Stimulated activated CD4-positive, alpha-beta T cell treated with anti-CD3 and anti-CD28 coated beads, Interleukin-4, amount 100 ng/mL, for 4 hours (primary cell): ENCODE results near the gene ADAM23.
A peak's percentile ranks its signal among the peaks of the same experiment; 100 is the strongest.
"Not testable (repeated sequence)": the region's sequence is repeated elsewhere in the genome, so short reads cannot be mapped to it uniquely, and the experiment has no call there.

Experiments used
- DNase-seq, 2 experiments: peaks; one replicate each; pipeline ENCODE4 v3.0.0-alpha.2; 2020

The ADAM23 gene

GRCh38 chr2:206442833-206443734 is at the start of gene ADAM23:
TSS of gene ADAM23 (plus strand) at chr2:206443532. CDS start at chr2:206443867, 335 bp downstream.
- DNase-seq = peak; percentile 31 to 45

GRCh38 chr2:206396211-206396610 is 47.1 kb upstream of the ADAM23 start:
- DNase-seq = no peak

GRCh38 chr2:206402956-206403569 is 40.3 kb upstream of the ADAM23 start:
- DNase-seq = not testable (repeated sequence)

- DNase-seq = no peak
Measured at GRCh38 chr2:206408323-206409320, 34.7 kb upstream of the ADAM23 start.

DNA sequence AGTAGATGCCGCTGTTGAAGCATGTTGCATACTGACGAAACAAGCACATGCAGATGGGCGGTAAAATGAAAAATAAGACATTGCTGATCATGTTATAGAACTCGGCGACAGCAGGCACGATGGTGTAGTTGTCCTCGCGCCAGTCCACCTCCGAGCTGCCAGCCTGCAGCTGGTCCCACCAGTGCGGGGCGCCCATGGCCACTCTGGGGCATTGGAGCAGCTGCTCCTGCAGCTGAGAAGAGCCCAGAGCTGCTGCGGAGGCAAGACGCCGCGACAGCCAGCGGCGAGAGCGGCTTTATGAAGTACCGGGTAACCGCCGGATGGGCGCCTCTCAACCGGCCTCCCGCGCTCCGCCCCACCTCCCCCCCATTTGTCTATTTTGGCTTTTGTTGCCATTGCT is 32.6 kb upstream of the ADAM23 start:
- no peak for DNase-seq

DNA sequence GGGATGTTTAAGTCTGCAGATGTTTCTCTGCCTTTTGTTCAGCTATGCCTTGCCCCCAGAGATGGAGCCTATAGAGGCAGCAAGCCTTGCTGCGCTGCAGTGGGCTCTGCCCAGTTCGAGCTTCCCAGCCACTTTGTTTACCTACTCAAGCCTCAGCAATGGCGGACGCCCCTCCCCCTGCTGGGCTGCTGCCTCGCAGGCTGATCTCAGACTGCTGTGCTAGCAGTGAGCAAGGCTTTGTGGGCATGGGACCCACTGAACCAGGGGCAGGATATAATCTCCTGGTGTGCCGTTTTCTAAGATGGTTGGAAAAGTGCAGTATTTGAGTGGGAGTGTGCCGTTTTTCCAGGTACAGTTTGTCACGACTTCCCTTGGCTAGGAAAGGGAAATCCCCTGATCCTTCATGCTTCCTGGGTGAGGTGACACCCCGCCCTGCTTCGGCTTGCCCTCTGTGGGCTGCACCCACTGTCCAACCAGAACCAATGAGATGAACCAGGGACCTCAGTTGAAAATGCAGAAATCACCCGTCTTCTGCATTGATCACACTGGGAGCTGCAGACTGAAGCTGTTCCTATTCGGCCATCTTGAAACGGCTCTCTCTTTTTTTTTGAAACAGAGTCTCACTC is 27.6 kb upstream of the ADAM23 start:
- no peak for DNase-seq

- DNase-seq = no peak
Measured at GRCh38 chr2:206418968-206419367, 24.4 kb upstream of the ADAM23 start.

GRCh38 chr2:206420721-206421120 is 22.6 kb upstream of the ADAM23 start:
- no peak for DNase-seq

GRCh38 chr2:206422493-206422892 is 20.8 kb upstream of the ADAM23 start:
- no peak for DNase-seq

DNA sequence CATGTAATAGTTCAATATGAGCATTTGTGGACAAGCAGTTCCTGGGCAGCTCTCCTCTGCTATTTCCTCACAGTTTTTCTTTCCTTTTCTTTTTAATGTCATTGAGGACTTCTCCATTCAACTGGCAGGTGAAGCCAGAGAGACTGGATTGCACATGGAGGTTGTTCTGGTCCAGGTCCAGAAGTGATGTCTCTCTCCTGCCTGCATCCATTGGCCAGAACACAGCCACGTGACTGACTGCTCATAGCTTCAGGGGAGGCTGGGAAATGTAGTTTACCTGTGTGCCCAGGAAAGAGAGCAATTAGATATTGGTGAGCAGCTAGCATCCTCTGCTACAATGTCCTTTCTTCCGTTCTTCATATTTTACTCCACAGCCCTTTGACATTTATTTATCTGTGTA is 20.2 kb upstream of the ADAM23 start:
- DNase-seq = no peak

DNA sequence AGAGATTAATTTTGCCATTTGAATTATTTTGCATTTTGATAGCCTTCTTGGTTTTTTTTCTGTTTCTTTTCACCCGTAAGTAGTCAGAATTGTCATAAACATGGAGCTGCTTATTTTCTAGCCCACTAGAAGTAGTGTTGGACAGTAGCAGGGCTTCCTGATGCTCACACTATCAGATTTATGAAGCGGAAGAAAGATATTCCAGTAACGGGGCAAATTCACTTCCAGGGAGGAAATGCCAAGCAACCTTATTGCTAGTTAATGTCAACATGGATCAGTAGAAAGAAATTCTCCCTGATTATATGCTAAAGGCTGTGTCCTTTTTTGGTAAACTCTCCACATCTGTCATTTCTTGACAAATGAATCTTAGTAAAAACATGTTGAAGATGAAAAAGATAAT is 19.2 kb upstream of the ADAM23 start:
- no peak for DNase-seq

DNA sequence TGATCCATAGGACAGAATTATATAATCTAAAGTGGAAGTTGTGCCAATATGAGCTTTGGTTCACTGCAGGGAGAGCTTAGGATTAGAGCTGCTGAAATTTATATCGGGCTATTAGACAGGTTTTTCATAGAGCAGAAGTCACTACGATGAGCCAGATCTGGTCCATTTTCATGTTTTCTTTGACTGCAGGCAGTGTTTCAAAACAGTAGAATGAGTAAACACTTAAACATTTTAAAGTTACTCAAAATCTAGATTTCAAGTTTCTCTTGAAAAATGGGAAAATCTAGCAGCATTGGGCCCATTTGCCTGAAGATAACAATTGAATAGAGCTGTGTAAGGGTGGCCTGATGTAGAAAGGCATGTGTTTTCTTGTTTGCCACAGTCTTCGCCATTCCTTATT is 14.5 kb upstream of the ADAM23 start:
- no peak for DNase-seq

- no peak for DNase-seq
Measured at GRCh38 chr2:206430452-206430851, 12.9 kb upstream of the ADAM23 start.

GRCh38 chr2:206431439-206431838 is 11.9 kb upstream of the ADAM23 start:
- no peak for DNase-seq

GRCh38 chr2:206432193-206433082 is 10.9 kb upstream of the ADAM23 start:
- no peak for DNase-seq

GRCh38 chr2:206433190-206433589 is 10.1 kb upstream of the ADAM23 start:
- DNase-seq = no peak

GRCh38 chr2:206433686-206434085 is 9.6 kb upstream of the ADAM23 start:
- no peak for DNase-seq

- no peak for DNase-seq
Measured at GRCh38 chr2:206435742-206436141, 7.6 kb upstream of the ADAM23 start.

- DNase-seq = no peak
Measured at GRCh38 chr2:206438196-206438724, 5.1 kb upstream of the ADAM23 start.

DNA sequence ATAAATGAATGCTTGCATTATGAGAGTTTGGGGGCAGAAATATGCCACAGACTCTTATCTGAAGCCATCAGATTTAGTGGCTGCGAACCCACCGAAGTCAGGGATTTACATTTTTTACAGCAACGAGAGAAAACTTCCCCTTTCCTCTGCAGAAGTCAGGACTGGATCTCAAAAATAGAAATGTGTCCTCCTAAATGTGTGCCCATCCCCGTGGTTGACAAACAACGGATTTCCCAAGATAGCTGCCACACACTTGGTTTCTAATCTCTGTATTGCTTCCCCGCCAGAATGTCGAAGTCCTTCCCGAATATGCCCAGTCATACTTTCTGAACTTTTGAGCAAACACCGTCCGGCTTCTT is 879 bp upstream of the ADAM23 start:
- no peak for DNase-seq
